LHCN-M2 (cell line): ENCODE data around the gene CBLL2. TPM values are rescaled to one million over a fixed set of nuclear protein-coding genes. Genes with fewer than 3 reads are reported as not detected.
"Not testable (repeated sequence)": the region's sequence is repeated elsewhere in the genome, so short reads cannot be mapped to it uniquely, and the experiment has no call there.

Experiments
- DNase-seq: peaks from one replicate; pipeline ENCODE4 v3.0.0-alpha.2; 2012; ENCODE audit warnings: low read depth
- polyA plus RNA-seq: library from polyadenylated mRNA; unstranded; fragments of >200 nt; gene quantifications from one replicate; pipeline ENCODE4 v1.2.1, GENCODE V29; 2012; ENCODE audit warnings: missing spikeins
- total RNA-seq: library from RNA; depleted of rRNA; stranded (reverse); fragments of >200 nt; gene quantifications from 2 replicates; pipeline ENCODE4 v1.2.3, GENCODE V29; 2014; rRNA removed

Gene CBLL2
- total RNA-seq: not detected in 2 replicates
- not detected for polyA plus RNA-seq

GRCh38 chrX:22272613-22273012 is at the start of gene CBLL2:
TSS of gene CBLL2 (plus strand) at chrX:22272913. CDS start at chrX:22272992, 79 bp downstream.
- DNase-seq: no peak

GRCh38 chrX:22234380-22234779 is 38.3 kb upstream of the CBLL2 start:
- no peak for DNase-seq

- DNase-seq: no peak
Measured at GRCh38 chrX:22237479-22237878, 35.2 kb upstream of the CBLL2 start.

- DNase-seq: peak; percentile 11
Measured at GRCh38 chrX:22246620-22247019, 26.1 kb upstream of the CBLL2 start.

- peak; percentile 13 for DNase-seq
Measured at GRCh38 chrX:22247169-22247568, 25.5 kb upstream of the CBLL2 start.

GRCh38 chrX:22248401-22248800 is 24.3 kb upstream of the CBLL2 start:
- no peak for DNase-seq

GRCh38 chrX:22249371-22249770 is 23.3 kb upstream of the CBLL2 start:
- no peak for DNase-seq

GRCh38 chrX:22268706-22269105 is 4.0 kb upstream of the CBLL2 start:
- DNase-seq: no peak

- no peak for DNase-seq
Measured at GRCh38 chrX:22273714-22274317, 1.1 kb downstream of the CBLL2 start.

GRCh38 chrX:22276781-22277180 is 4.1 kb downstream of the CBLL2 start:
- DNase-seq: peak; percentile 29

- DNase-seq: no peak
Measured at GRCh38 chrX:22278375-22278774, 5.7 kb downstream of the CBLL2 start.

- DNase-seq: not testable (repeated sequence)
Measured at GRCh38 chrX:22289209-22289608, 16.5 kb downstream of the CBLL2 start.

GRCh38 chrX:22296871-22297270 is 24.2 kb downstream of the CBLL2 start:
- DNase-seq: no peak

GRCh38 chrX:22300130-22300529 is 27.4 kb downstream of the CBLL2 start:
- DNase-seq: peak; percentile 58

GRCh38 chrX:22310779-22311178 is 38.1 kb downstream of the CBLL2 start:
- peak; percentile 39 for DNase-seq

- DNase-seq: no peak
Measured at GRCh38 chrX:22313766-22314165, 41.1 kb downstream of the CBLL2 start.

- DNase-seq: no peak
Measured at GRCh38 chrX:22314211-22314610, 41.5 kb downstream of the CBLL2 start.

- no peak for DNase-seq
Measured at GRCh38 chrX:22314692-22315091, 42.0 kb downstream of the CBLL2 start.

GRCh38 chrX:22315151-22315550 is 42.4 kb downstream of the CBLL2 start:
- no peak for DNase-seq

GRCh38 chrX:22320236-22320873 is 47.6 kb downstream of the CBLL2 start:
- DNase-seq: no peak

- DNase-seq: peak; percentile 75
Measured at GRCh38 chrX:22323541-22323940, 50.8 kb downstream of the CBLL2 start.
